ENCODE data around the gene PSMD6.
A peak's percentile ranks its signal among the peaks of the same experiment; 100 is the strongest.

The PSMD6 gene

DNA sequence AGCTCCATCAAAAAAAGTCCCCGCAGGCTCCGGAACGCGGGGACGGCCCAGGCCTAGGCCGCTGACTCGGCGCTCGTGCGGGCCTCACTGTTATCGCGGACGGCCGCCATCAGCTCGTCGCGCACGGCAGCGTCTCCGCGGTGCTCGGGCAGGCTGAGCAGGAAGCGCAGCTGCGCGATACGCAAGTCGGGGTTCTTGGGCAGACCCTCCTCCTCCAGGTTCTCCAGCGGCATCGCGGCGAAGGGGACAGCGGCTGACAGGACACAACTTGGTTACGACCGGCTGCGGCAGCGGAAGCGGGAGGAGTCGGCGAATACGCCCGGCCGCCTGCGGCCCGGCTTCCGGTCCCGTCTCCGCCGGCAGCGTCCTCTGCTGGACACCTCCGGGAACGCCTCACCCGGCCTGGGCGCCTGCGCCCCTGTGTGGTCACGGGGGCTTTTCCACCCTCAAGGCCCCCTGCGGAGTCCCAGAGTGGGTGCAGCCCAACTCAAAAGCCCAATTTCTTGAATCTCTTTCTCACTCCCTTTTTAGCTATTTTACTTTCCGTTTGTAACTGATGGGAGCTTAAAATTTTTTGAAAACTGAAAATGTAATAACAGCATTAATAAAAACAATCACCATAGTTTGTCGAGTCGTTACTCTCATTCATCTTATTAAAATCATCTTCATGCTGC lies at the start of gene PSMD6:
PSMD6 (minus strand) TSS at position 308 of the 674 bp plus-strand sequence; CDS start at position 233, 75 bp downstream.
- DNase-seq (ENCODE audit: low read depth in 2 of 2, low spot score in 1 of 2) = peak; percentile 79 to 91

DNA sequence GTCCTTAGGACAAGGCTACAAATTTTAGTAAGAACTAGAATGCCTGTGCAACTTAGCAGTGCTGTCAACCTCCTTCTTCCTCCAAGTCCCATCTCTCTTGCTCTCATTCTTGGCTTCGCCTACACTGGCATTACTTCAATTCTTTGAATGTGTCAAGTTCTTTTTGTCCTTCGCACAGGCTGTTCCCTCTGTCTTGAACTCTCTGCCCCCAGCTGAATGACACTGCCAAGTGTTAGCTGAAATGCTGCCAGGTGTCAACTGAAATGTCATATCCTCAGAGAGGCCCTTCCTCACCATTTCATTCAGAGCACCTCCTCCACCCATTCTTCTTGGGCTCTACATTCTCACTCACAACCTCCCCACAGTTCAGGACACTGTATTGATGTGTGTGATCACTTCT lies 48.8 kb upstream of the PSMD6 start:
- DNase-seq (ENCODE audit: low read depth in 2 of 2, low spot score in 1 of 2) = no peak

DNA sequence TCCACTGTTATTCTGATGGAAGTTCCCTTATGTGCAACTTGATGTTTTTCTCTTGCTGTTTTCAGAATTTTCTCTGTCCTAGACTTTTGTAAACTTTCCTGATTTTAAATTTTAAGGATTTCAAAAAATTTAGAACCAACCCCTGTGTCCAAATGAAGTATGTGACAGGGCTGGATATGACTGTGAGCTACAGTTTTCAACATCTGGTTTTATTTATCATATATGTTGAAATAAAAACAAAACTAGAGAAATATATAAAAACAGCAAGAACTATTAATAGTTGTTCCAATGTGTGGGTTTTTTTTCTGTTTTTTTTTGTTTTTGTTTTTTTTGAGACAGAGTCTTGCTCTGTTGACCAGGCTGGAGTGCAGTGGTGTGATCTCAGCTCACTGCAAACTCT lies 47.4 kb upstream of the PSMD6 start:
- DNase-seq (ENCODE audit: low read depth in 2 of 2, low spot score in 1 of 2) = no peak

DNA sequence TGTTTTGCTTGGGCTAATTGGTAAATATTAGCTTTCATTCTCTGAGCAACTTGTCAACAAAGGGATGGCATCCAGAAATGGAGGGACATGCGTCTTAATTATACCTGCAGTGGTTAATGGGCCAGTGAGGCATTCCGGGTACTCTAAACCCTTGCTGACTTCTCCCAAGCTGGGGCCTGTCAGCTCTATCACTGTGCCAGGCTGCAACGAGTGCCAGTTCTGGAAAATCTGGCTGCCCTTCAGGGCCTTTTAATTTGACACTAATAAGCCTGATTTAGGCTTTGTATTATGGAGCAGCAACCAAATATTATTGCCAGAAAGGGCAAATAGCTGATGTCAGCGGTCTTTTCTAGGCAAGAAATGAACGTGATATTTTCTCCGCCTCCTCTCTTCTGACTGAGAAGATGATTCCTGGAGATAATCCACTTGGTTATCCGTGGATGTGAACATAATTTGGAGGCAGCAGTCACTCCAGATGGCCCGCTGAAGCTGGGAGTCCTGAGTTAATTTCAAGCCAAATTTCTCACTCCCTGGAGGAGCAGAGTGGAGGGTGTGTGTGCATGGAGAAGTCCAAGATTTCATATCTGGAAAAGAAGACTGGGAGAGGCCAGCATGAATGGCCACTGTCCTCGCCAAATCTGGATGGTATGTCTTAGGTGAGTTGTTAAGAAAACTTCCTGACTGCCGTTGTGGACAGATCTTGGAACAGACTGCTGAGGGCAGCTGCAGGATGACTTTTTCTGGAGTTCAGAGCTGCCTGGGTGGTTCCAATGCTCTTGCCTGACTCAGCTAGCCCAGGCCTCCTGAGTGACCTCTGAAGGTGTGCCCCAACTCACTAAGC lies 44.4 kb upstream of the PSMD6 start:
- DNase-seq (ENCODE audit: low read depth in 2 of 2, low spot score in 1 of 2) = no peak

DNA sequence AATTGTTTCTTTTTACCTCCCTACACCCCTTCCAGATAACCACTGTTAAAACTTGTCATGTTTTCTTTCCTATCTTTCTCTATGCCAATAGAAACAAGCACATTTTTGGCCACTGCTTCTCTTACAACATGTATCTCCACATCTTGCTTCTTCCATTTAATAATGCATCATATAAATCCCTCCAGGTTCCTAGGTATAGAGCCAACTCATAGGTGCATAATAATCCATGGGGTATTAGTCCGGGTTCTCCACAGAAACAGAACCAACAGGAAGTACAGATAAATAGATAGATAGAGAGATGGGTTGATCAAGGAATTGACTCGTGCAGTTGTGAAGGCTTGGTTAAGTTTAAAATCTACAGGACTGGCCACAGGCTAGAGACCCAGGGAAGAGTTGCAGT lies 41.5 kb upstream of the PSMD6 start:
- DNase-seq (ENCODE audit: low read depth in 2 of 2, low spot score in 1 of 2) = no peak

DNA sequence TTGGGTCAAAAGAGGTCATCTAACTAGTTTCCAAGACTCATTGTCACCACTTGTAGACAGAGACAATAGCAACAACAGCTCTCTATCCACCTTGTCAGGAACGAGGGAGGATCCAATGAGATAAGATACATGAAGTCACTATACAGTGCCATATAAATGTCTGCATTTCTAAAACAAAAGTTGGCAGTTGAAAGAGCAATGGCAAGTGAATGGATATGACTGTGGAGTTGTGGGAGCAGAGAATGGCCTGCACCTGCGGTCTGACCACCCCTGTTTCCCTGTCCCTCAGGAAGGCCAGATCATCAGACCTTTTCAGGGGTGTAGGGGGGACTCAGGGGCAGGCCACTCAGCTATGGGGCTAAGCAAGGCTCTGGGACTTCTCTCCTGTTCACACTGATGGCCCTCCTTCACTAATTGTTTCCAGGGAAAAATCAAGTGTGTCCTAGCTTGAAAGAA lies 40.7 kb upstream of the PSMD6 start:
- DNase-seq (ENCODE audit: low read depth in 2 of 2, low spot score in 1 of 2) = no peak

DNA sequence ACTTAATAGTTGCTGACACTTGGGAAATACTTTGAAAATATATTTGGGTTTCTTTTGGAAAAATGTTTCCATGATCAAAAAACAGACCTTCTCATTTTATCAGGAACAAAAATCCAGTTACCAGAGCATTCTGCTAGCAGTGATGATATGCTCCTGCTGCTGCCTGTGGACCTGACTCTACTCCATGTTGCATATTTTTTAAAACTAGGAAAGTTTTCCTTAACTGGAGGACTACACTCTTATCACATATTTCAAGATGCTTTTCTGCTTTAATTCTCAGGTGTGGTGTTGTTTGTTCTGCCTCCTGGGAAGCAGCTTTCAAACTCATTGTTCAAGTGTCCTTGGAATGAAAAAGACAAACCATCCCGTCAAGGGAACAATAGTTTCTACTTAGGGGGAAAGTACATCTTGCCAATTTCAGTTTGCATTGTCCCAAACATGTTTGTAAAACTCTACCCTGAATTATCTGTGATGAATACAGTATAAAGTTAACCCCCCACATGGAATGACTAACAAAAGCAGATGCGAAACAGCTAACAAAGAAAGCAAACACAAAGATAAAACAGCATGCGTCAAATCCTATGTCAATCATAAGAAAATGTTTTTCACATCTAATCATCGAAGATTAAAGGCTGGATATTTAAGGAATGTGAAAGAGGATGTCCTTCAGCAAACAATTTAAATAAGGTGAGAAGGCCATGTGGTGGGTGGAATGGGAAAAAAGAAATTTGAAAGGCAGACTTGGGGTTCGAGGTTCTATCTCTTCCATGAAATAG lies 40.1 kb upstream of the PSMD6 start:
- DNase-seq (ENCODE audit: low read depth in 2 of 2, low spot score in 1 of 2) = no peak

DNA sequence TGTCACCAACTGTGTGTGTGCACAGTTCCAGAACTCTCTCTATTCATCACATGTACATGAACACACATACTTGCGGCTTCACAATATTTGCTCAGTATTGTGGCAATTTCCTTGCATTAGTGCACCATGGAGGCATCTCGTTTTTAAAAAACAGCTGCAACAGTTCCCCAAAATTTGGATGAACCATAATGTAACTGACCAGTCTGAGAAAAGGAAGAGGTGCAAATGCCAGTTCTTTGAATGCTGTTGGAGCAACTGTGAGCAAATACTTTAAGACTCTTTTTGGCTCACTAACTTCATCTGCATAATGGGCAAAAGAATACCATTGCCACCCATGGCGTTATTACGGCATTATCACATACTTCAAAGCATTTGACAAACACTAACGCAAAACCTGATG lies 38.3 kb upstream of the PSMD6 start:
- DNase-seq (ENCODE audit: low read depth in 2 of 2, low spot score in 1 of 2) = no peak

DNA sequence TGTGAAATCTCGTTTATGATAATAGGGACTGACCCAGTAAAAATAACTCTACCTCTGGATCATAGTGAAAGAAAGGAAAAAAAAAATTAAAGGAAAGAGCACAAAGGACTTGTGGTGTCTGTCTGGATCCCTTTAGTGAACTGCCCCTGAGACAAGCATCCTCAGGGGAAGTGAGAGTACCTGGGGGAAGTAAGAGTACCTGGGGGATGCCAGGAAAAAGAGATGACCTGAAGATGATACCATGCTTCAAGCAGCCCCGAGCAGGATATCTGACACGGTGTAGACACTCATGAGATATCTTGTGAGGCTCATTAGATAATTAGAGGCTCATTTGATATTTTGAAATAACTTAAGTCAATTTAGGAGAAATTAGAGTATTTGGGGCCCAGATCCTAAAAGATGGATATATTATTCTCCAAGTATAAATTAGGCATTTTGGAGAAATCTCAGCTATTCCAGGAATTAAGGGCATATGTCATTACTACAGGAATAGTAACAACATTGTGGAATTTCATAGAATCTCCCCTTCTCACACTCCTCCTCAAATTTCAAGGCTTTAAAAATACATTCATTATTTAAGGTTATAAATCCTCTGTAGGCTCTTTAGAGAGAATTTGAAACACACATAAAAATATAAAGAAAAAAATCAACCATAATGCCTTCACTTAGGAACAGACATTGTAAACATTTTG lies 36.3 kb upstream of the PSMD6 start:
- DNase-seq (ENCODE audit: low read depth in 2 of 2, low spot score in 1 of 2) = no peak

DNA sequence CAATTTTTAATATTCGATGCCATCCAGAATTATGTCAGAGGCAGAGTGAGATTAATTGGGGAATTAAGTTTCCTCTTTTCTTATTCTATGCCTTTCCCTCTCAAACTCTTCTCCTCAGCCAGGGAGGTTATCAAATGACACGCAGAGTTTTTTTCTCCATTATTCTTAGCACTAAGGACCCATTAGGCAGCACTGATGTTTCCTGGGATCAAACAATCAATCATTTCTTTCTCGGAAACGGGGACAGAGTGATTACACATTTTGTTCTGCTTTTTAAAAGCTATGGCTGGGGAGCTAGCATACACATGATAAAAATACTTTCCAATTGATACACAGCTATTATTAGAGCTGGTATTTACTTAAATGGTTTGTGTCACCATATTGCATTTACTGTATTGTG lies 35.3 kb upstream of the PSMD6 start:
- DNase-seq (ENCODE audit: low read depth in 2 of 2, low spot score in 1 of 2) = no peak

DNA sequence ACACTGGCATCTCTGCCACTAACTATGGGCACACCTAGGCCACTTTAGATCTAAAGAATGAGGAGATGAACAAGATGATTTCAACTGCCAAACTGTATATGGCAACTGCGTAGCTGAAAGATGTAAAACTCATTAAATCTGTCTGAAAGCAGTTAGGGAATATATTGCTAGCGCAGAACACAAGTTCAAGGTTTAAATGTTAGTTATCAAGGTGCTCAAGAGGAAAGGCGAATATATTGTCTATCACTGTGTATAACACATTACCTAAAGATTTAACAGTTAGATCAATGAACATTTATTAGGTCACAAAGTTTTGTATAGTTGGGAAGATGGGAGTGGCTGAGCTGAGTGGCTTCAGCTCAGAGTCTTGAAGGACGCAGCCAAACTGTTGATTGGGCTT lies 33.9 kb upstream of the PSMD6 start:
- DNase-seq (ENCODE audit: low read depth in 2 of 2, low spot score in 1 of 2) = no peak

DNA sequence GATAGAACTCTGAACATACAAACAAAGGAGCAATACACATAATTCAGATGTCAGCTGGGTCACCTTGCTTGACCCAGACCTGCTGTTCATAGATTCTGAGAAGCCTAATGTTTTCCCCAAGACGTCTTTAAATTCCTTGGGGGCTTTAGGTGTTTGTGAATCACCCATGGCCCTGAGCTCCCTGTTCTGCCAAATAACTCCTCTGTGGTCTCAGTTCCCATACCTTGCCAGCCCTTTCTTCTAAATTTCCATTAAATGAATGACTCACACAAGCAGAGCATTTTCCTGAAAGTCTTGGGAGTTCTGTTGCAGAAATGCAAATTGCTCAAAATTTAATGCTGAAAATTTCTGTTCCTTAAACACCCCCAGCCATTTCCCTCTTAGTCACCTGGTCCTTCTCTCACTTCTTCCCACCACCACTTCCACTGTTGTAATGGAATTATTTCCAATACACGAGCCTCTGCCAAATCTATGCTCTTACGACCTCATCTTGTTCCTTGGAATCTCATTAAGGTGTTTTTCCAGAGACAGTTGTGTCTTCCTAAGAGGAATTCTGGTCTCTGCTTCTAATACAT lies 33.4 kb upstream of the PSMD6 start:
- DNase-seq (ENCODE audit: low read depth in 2 of 2, low spot score in 1 of 2) = no peak

DNA sequence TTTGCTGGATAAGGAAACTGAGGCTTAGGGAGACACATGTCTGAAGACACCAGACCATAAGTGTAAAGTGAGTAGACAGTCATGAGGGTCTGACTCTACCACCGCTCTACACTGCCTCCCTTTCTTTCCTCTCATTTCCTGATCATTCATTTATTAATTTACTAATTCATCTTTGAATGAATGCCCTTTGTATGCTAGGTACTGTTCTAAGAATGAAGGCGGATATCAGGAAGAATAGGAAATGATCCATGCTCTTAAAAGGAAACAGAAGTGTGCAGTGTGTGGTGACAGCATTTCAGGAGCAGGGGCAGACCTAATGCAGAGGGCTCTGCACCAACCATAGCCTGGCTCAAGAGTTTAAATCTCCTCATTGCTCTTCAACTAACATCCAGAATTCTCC lies 31.8 kb upstream of the PSMD6 start:
- DNase-seq (ENCODE audit: low read depth in 2 of 2, low spot score in 1 of 2) = no peak

DNA sequence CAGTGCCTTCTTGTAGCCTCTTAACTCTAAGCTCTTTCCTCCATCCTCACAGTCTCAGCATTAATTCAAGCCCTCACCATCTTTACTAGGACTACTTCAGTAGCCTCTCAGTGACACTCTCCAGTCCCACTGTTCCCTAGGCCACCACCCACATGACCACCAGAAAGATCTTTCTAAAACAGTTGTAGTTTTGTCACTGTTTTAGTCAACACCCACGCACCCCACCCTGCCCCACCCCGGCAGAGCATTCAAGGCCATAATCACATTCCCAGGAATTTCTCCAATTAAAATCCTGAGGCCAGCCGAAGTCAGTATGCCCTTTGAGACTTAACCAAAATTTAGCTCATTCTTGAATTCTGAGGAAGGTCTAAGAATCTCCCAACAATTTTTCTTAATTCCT lies 31.2 kb upstream of the PSMD6 start:
- no peak for DNase-seq (ENCODE audit: low read depth in 2 of 2, low spot score in 1 of 2)

DNA sequence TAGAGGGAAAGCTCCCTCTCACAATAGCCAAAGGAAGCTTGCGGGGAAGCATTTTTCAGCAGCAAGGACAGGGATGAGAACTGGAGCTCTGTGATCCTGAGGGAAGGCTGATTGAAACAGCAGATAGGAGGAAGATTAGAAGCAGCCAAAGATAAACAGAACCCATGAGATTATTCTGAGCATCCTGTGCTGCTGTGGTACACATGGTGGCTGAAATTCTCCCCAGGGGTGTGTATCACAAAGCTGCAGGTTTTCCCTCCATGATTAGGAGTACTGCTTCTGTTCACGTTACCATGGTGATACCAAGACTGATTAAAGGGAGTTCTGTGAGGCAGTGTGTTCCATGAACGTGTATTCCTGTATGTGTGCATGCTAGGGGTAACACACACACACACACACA lies 30.3 kb upstream of the PSMD6 start:
- DNase-seq (ENCODE audit: low read depth in 2 of 2, low spot score in 1 of 2) = no peak

DNA sequence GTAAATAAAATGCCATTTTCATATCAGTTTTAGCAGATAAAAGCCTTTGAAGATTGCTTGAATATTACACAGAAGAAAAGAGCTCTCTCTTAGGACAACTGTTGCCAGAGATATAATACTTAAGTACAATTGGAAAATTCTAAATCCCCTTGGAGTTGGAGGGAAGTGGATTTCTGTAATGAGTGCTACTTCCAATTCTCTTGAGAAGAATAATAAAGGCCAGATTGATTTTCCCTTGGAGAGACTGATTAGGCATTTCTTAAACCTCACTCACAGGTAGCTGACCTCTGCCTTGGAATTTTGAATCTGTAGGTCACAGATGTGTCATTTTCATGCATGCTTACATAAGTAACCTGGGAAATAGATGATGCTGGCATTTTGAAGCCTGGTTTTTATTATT lies 29.8 kb upstream of the PSMD6 start:
- no peak for DNase-seq (ENCODE audit: low read depth in 2 of 2, low spot score in 1 of 2)

DNA sequence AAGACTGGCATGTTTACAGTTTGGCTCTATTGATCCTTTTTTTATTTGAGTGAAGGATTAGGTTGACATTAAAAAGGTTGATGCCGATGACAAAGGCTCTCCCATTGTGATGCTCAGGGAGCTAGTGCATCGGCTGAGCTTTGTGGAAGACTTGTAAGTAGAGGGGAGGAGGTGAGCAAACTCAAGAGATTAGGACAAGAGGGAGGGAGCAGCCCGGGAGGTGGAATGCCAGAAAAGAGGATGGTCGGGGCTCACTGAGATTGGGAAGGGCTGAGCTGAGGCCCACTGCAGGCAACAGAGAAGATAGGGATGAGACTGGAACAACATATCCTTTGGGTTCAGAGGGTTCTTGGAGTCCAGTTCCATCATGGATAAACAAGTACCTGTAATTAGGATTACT lies 26.5 kb upstream of the PSMD6 start:
- DNase-seq (ENCODE audit: low read depth in 2 of 2, low spot score in 1 of 2) = no peak

DNA sequence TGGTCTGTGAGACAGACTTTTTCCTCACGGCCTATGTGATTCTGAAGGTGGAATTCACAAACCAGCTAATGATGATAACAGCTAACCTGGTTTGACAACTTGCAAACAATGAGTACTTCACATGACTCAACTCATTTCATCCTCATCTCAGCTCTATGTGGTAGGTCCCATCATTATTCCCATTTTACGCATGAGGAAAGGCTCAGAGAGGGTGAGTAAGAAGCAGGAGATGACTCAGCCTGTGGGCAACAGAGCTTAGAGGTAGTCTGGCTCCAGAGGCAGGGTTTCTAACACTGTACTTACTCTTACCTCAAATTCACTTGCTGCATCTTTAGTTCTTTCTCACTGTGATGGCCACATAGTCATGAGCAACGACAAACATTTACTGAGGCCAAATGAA lies 25.8 kb upstream of the PSMD6 start:
- no peak for DNase-seq (ENCODE audit: low read depth in 2 of 2, low spot score in 1 of 2)

DNA sequence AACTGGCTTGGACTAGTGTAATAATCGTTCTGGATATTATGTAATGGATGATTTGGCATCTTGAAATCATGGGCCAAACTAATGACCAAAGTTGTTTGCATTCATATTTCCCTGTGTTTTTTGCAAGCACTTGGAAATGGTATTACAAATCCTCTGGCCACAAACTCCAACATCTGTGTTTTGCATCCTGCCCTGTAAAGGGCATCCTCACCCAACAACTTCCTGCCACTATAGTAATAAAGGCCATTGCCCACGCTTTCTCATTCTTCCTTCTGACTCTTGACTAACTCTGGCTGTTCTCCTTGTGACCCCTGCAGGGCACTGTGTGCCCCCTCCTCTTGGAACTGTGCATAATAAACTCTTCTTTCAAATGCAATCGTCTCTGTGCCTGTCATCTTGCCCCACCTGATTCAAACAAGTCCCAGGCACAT lies 25.4 kb upstream of the PSMD6 start:
- DNase-seq (ENCODE audit: low read depth in 2 of 2, low spot score in 1 of 2) = no peak

DNA sequence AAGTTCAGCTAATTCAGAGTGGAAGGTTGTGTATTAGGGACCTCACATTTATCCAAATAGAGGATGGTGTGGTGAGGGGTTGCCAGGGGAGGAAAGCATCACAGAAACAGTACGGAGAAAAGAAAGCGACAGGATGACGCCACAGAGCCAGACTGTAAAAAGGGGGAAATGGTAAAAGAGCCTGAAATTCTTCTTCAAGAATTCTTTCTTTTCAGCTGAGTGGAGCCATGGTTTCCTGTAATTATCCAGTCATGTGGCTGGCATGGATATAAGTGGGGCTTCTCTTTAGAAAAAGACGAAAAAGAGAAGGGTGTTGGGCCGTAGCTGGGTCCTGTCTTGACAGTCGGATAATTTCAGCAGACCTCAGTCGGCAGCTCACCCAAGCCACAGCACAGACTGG lies 24.5 kb upstream of the PSMD6 start:
- DNase-seq (ENCODE audit: low read depth in 2 of 2, low spot score in 1 of 2) = no peak

DNA sequence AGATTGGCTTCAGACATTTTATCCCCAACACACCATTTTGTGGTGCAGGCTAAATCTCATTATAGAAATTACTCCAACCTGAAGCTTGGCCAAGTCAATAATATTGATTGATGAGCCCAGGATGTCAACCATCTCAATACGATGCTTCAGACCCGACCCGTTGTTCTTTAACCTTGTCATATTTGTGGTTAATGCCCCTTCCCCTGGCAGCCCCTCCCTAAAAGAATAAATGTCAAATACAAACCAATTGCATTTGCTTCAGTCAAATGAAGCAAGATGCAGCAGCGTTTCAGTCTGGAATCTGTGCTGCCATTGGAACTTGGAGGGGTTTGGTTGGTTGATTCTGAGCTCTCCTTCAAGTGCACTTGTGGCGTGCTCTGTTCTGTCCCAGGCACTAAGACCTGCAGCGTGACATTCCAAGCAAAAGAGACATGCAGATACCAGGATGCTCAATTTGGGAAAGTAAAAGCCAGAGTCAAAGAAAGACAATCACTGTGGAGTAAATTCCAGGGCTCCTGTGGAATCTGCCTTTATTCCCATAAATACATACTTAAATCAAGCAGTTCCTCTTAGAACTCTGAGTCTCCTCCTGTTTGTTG lies 23.8 kb upstream of the PSMD6 start:
- no peak for DNase-seq (ENCODE audit: low read depth in 2 of 2, low spot score in 1 of 2)
